GM19328 (cell line): Measurements from ENCODE around the gene SLC12A3.

ENCODE experiments used
- ATAC-seq: cut with Tn5 transposase; IDR thresholded peaks from one replicate; pipeline ENCODE4 v1.9.1; 2021; ENCODE audit warnings: mild to moderate bottlenecking, moderate library complexity; ENCODE audit not compliant: unreplicated experiment

SLC12A3 gene

GRCh38 chr16:56864960-56865359 lies at the start of gene SLC12A3:
TSS of gene SLC12A3 (plus strand) at chr16:56865207. CDS start at chr16:56865236, 29 bp downstream.
- ATAC-seq: no peak

GRCh38 chr16:56815721-56816120 lies 49.3 kb upstream of the SLC12A3 start:
- no peak for ATAC-seq

GRCh38 chr16:56817056-56817455 lies 48.0 kb upstream of the SLC12A3 start:
- ATAC-seq: no peak

- no peak for ATAC-seq
These were observed 47.1 kb upstream of the SLC12A3 start for GRCh38 chr16:56817938-56818337.

GRCh38 chr16:56823081-56823733 lies 41.8 kb upstream of the SLC12A3 start:
- no peak for ATAC-seq

- no peak for ATAC-seq
These were observed 40.7 kb upstream of the SLC12A3 start for GRCh38 chr16:56824331-56824730.

- no peak for ATAC-seq
These were observed 40.2 kb upstream of the SLC12A3 start for GRCh38 chr16:56824804-56825203.

- no peak for ATAC-seq
These were observed 39.2 kb upstream of the SLC12A3 start for GRCh38 chr16:56825826-56826225.

- no peak for ATAC-seq
These were observed 36.4 kb upstream of the SLC12A3 start for GRCh38 chr16:56828647-56829046.

- ATAC-seq: no peak
These were observed 34.3 kb upstream of the SLC12A3 start for GRCh38 chr16:56830669-56831068.

GRCh38 chr16:56832768-56833167 lies 32.2 kb upstream of the SLC12A3 start:
- ATAC-seq: no peak

GRCh38 chr16:56833243-56833970 lies 31.6 kb upstream of the SLC12A3 start:
- ATAC-seq: no peak

GRCh38 chr16:56835320-56835719 lies 29.7 kb upstream of the SLC12A3 start:
- no peak for ATAC-seq

GRCh38 chr16:56836410-56837230 lies 28.4 kb upstream of the SLC12A3 start:
- ATAC-seq: no peak

- no peak for ATAC-seq
These were observed 26.2 kb upstream of the SLC12A3 start for GRCh38 chr16:56838622-56839337.

- ATAC-seq: no peak
These were observed 23.8 kb upstream of the SLC12A3 start for GRCh38 chr16:56841233-56841632.

GRCh38 chr16:56841659-56842058 lies 23.3 kb upstream of the SLC12A3 start:
- no peak for ATAC-seq

GRCh38 chr16:56842133-56842532 lies 22.9 kb upstream of the SLC12A3 start:
- no peak for ATAC-seq

- no peak for ATAC-seq
These were observed 21.0 kb upstream of the SLC12A3 start for GRCh38 chr16:56844056-56844455.

- no peak for ATAC-seq
These were observed 17.7 kb upstream of the SLC12A3 start for GRCh38 chr16:56847173-56847910.
